Activated B cell treated with CpG ODN at 0.5 μM for 24 hours (primary cell): ENCODE data around the gene PDE10A. TPM values are rescaled to one million over a fixed set of nuclear protein-coding genes. Genes with fewer than 3 reads are reported as not detected.
"Not testable (repeated sequence)": the region's sequence is repeated elsewhere in the genome, so short reads cannot be mapped to it uniquely, and the experiment has no call there.

Source experiments
- ATAC-seq: fragments of 200-7000 bp; cut with Tn5 transposase; one replicate; pipeline ENCODE4 v1.10.0; 2021; ENCODE audit warnings: low read depth, mild to moderate bottlenecking, moderate library complexity
- CTCF ChIA-PET: fragments of 350-600 bp; sonication (Branson Sonifier 250); formaldehyde crosslinking; loops from one replicate; lab custom pipeline; 2021; ENCODE audit warnings: antibody characterized with exemption; lab: Charles Lee
- POLR2A ChIA-PET: fragments of 350-600 bp; sonication (Branson Sonifier 250); formaldehyde crosslinking; loops from one replicate; lab custom pipeline; 2021; ENCODE audit warnings: antibody characterized with exemption; lab: Charles Lee
- DNase-seq: peaks from one replicate; pipeline ENCODE4 v3.0.0; 2022
- H3K27ac Mint-ChIP-seq: one replicate; pipeline ENCODE4 v1.8.0; 2020; ENCODE audit warnings: mixed read lengths
- H3K27me3 Mint-ChIP-seq: one replicate; pipeline ENCODE4 v1.8.0; 2021; ENCODE audit warnings: mixed read lengths
- H3K36me3 Mint-ChIP-seq: one replicate; pipeline ENCODE4 v1.8.0; 2021; ENCODE audit warnings: low read depth, mixed read lengths
- H3K4me1 Mint-ChIP-seq: one replicate; pipeline ENCODE4 v1.8.0; 2021; ENCODE audit warnings: mixed read lengths
- H3K4me3 Mint-ChIP-seq: one replicate; pipeline ENCODE4 v1.8.0; 2020; ENCODE audit warnings: mild to moderate bottlenecking, mixed read lengths
- H3K9me3 Mint-ChIP-seq: one replicate; pipeline ENCODE4 v1.8.0; 2020; ENCODE audit warnings: mixed read lengths
- intact Hi-C: fragments of 100-400 bp; cut with micrococcal nuclease; formaldehyde crosslinking; loops from one replicate; pipeline ENCODE4 v1.15.1; 2024
- total RNA-seq: library from RNA; stranded (reverse); gene quantifications from 2 replicates; pipeline ENCODE4 v1.2.3, GENCODE V29; 2022
- TF ChIP-seq, protein P1 (sequence below): fragments of 200-600 bp; IDR thresholded peaks from one replicate; pipeline ENCODE4 v1.8.0; 2022; ENCODE audit warnings: antibody characterized with exemption, mild to moderate bottlenecking

Gene PDE10A
- total RNA-seq, 1 donor from 2014 or later = not detected

DNA sequence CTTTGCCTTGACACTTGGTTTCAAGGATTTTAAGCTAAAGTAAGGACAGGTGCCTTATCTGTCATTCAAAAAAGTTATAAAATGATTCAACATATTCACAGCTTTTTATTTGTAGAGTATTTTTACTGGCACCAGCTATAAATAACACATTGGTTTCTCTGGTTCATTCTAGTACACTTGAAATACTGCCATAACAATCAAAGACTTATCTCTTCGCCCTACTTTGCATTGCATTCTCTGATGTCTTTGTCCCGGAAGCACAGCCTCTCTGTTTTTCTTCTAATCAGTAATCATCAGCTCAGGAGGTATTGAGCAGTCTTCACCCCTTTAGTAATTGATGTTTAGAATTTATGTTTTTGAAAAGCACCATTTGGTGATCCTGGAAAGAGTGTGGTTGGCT, 156.4 kb downstream of the PDE10A start:
- Mint-ChIP-seq H3K27me3 (no peaks in the 10 kb centered on the region), H3K4me3 (no peak overlapping the region), H3K36me3 (no peaks in the 10 kb centered on the region), H3K27ac (no peak overlapping the region), H3K9me3 (no peaks in the 10 kb centered on the region), H3K4me1 (no peaks in the 10 kb centered on the region)
- TF ChIP-seq, protein P1, sequence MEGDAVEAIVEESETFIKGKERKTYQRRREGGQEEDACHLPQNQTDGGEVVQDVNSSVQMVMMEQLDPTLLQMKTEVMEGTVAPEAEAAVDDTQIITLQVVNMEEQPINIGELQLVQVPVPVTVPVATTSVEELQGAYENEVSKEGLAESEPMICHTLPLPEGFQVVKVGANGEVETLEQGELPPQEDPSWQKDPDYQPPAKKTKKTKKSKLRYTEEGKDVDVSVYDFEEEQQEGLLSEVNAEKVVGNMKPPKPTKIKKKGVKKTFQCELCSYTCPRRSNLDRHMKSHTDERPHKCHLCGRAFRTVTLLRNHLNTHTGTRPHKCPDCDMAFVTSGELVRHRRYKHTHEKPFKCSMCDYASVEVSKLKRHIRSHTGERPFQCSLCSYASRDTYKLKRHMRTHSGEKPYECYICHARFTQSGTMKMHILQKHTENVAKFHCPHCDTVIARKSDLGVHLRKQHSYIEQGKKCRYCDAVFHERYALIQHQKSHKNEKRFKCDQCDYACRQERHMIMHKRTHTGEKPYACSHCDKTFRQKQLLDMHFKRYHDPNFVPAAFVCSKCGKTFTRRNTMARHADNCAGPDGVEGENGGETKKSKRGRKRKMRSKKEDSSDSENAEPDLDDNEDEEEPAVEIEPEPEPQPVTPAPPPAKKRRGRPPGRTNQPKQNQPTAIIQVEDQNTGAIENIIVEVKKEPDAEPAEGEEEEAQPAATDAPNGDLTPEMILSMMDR = no peak
- intact Hi-C loops = no loop called here
- no peak for DNase-seq
- CTCF ChIA-PET = no interaction called here
- ATAC-seq = no peak
- POLR2A ChIA-PET = no interaction called here

DNA sequence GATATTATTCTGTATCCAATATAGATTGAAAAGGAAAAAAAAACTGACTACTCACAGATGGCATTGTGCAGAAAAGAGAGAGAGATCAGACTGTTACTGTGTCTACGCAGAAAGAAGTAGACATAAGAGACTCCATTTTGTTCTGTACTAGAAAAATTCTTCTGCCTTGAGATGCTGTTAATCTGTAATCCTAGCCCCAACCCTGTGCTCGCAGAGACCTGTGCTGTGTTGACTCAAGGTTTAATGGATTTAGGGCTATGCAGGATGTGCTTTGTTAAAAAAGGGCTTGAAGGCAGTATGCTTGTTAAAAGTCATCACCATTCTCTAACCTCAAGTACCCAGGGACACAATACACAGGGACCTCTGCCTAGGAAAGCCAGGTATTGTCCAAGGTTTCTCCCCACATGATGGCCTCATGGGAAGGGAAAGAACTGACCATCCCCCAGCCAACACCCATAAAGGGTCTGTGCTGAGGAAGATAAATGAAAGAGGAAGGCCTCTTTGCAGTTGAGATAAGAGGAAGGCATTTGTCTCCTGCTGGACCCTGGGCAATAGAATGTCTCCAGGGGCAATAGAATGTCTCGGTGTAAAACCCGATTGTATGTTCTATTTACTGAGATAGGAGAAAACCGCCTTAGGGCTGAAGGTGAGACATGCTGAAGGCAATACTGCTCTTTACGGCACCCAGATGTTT, 162.7 kb downstream of the PDE10A start:
- CTCF ChIA-PET, H3K9me3 Mint-ChIP-seq, intact Hi-C loops, H3K27me3 Mint-ChIP-seq, H3K4me3 Mint-ChIP-seq, POLR2A ChIA-PET, H3K36me3 Mint-ChIP-seq, DNase-seq, H3K27ac Mint-ChIP-seq, ATAC-seq, H3K4me1 Mint-ChIP-seq: not testable (repeated sequence)

DNA sequence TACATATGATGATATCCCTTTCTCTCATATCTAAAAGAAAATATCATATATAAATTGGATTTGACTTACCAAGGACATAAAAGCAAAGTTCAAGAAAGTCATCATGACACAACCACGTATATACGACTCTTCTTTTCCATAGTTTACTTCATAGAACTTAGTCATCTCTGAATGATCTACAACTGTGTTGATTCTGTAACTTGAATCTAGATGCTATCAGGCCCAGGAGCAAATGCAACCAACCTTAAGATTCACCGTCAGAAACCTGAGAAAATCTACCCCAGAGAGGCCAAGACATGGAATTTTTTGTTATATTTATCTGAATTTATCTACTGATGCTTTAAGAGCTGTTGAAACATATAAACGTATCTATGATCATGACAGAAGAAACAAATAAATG, 165.6 kb downstream of the PDE10A start:
- Mint-ChIP-seq H3K9me3 (no peaks in the 10 kb centered on the region), H3K4me1 (no peaks in the 10 kb centered on the region), H3K4me3 (no peak overlapping the region), H3K36me3 (no peaks in the 10 kb centered on the region), H3K27ac (no peak overlapping the region), H3K27me3 (no peaks in the 10 kb centered on the region)
- POLR2A ChIA-PET = no interaction called here
- no peak for ATAC-seq
- DNase-seq = no peak
- TF ChIP-seq, protein P1 = no peak
- CTCF ChIA-PET = no interaction called here
- intact Hi-C loops = no loop called here

DNA sequence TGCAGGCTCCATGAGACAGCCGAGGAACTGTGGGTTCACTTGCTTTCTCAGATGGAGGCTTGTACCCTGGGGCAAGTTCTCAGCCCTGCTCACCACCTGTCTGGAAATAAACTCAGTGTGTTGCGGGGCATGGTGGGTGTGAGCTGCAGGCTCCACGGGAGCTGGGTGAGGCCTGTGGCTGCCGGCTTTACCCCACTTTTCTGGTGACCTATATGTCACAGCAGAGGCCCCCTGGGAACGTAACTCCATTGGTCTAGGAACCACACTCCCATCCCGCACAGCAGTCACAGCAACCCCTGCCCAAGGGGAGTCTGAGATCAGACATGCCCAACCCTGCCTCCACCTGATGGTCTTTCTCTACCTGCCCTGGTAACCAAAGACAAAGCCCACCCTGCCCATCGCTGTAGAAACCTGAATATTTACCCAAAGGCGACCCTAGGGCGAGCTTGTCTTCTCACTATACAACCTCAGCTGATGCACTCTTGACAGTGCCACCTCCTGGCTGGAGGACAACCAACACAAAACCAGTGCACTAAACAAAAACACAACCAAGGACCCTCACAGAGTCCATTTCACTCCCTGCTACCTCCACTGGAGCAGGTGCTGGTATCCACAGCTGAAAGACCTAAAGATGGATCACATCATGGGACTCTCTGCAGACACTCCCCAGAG, 174.3 kb downstream of the PDE10A start:
- Mint-ChIP-seq H3K36me3 (no peaks in the 10 kb centered on the region), H3K9me3 (no peaks in the 10 kb centered on the region), H3K27ac (no peak overlapping the region), H3K4me3 (no peak overlapping the region), H3K4me1 (no peaks in the 10 kb centered on the region), H3K27me3 (no peaks in the 10 kb centered on the region)
- no peak for DNase-seq
- CTCF ChIA-PET = no interaction called here
- ATAC-seq = no peak
- TF ChIP-seq, protein P1 = no peak
- POLR2A ChIA-PET = no interaction called here
- intact Hi-C loops = no loop called here

DNA sequence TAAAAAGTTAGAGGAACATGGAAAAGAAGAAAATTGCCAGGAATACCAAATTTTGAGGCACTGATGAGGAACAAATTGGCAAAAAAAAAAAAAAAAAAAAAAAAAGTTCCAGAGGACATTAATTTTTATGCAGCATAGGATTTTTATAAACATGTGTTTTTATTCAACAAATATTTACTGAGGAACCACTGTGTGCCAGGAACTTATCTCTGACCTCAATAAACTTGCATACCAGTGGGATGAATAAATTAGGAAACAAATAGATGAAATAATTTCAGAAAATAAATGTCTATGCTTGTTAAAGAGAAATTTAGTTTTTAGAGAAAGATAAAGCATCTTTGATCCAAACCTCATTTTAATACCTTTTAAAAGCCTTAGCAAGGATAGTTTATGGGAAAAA, 175.1 kb downstream of the PDE10A start:
- H3K27me3 Mint-ChIP-seq = no peaks in the 10 kb centered on the region
- H3K9me3 Mint-ChIP-seq = no peaks in the 10 kb centered on the region
- ChIA-PET POLR2A (no interaction called here), CTCF (no interaction called here)
- no peaks in the 10 kb centered on the region for H3K4me1 Mint-ChIP-seq
- DNase-seq (no peak), ATAC-seq (no peak)
- intact Hi-C loops = no loop called here
- no peak overlapping the region for H3K27ac Mint-ChIP-seq
- H3K36me3 Mint-ChIP-seq = no peaks in the 10 kb centered on the region
- no peak overlapping the region for H3K4me3 Mint-ChIP-seq
- TF ChIP-seq, protein P1 = no peak
